OCI-LY1 (cell line): ENCODE results near the gene RAB36.

Experiments
- EZH2 ChIP-seq: fragments of 200-600 bp; sonication (generic), shearing (Covaris generic); IDR thresholded peaks from 2 replicates; pipeline ENCODE4 v1.8.0; 2017; ENCODE audit warnings: borderline replicate concordance, mixed run types, mild to moderate bottlenecking, antibody characterized with exemption, low read length, moderate library complexity, mixed read lengths
- TF ChIP-seq, protein P1 (sequence below): fragments of 200-600 bp; sonication (generic), shearing (Covaris generic); IDR thresholded peaks from 2 replicates; pipeline ENCODE4 v1.5.1; 2017; ENCODE audit warnings: mild to moderate bottlenecking, antibody characterized with exemption, low read length, moderate library complexity, mixed read lengths

- TF ChIP-seq, protein P1, sequence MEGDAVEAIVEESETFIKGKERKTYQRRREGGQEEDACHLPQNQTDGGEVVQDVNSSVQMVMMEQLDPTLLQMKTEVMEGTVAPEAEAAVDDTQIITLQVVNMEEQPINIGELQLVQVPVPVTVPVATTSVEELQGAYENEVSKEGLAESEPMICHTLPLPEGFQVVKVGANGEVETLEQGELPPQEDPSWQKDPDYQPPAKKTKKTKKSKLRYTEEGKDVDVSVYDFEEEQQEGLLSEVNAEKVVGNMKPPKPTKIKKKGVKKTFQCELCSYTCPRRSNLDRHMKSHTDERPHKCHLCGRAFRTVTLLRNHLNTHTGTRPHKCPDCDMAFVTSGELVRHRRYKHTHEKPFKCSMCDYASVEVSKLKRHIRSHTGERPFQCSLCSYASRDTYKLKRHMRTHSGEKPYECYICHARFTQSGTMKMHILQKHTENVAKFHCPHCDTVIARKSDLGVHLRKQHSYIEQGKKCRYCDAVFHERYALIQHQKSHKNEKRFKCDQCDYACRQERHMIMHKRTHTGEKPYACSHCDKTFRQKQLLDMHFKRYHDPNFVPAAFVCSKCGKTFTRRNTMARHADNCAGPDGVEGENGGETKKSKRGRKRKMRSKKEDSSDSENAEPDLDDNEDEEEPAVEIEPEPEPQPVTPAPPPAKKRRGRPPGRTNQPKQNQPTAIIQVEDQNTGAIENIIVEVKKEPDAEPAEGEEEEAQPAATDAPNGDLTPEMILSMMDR = no peak
- TF ChIP-seq EZH2 = no peak
Observed at GRCh38 chr22:23129149-23129548, 16.1 kb upstream of the RAB36 start.
